ENCODE results near the gene SPNS2.

SPNS2 gene

DNA sequence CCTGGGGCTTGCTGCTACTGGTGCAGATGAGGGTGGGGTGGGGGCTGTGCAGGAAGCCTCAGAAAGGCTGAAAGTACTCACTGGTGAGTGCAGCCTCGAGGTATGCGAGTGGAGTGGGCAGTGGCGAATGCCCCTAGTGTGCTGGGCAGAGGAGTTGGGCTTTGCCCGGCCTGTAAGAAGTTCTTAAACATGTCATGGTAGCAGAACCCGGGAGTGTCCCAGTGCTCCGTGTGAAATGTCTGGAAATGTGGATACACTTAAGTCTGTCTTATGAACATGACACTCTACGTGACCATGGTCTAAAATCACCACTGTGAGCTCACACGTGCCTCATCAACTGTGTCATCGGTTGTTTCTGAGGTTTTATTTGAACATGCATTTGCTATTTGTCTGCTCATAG, 87.4 kb downstream of the SPNS2 start:
- no peak for DNase-seq (ENCODE audit: low read depth)
- TF ChIP-seq, protein P1, sequence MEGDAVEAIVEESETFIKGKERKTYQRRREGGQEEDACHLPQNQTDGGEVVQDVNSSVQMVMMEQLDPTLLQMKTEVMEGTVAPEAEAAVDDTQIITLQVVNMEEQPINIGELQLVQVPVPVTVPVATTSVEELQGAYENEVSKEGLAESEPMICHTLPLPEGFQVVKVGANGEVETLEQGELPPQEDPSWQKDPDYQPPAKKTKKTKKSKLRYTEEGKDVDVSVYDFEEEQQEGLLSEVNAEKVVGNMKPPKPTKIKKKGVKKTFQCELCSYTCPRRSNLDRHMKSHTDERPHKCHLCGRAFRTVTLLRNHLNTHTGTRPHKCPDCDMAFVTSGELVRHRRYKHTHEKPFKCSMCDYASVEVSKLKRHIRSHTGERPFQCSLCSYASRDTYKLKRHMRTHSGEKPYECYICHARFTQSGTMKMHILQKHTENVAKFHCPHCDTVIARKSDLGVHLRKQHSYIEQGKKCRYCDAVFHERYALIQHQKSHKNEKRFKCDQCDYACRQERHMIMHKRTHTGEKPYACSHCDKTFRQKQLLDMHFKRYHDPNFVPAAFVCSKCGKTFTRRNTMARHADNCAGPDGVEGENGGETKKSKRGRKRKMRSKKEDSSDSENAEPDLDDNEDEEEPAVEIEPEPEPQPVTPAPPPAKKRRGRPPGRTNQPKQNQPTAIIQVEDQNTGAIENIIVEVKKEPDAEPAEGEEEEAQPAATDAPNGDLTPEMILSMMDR (conservative IDR thresholded peaks at IDR 0.05; ENCODE audit: low read depth, low read length), result no peak
- H3K4me3 ChIP-seq (ENCODE audit: low read length), result no peak overlapping the region

DNA sequence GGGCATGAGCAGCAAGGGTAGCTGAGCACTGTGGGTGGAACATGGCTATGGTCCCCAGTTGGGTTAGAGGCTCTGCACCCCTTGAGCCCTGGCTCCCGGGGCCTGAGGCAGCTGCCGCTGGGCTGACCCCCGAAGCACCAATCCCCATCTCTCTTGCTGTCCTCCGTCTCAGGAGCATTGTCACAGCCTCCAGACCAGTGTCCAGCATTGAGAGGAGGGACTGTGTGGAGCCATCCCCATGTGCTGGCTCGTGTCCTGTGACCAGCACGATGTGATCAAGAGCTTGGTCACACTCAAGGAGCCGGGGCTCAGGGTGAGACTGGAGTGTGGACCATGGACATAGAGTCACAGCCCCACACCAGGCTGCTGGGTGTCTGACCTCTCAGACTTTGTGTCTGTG, 88.5 kb downstream of the SPNS2 start:
- DNase-seq (ENCODE audit: low read depth), result no peak
- H3K4me3 ChIP-seq (ENCODE audit: low read length), result no peak overlapping the region
- TF ChIP-seq, protein P1 (conservative IDR thresholded peaks at IDR 0.05; ENCODE audit: low read depth, low read length), result no peak

DNA sequence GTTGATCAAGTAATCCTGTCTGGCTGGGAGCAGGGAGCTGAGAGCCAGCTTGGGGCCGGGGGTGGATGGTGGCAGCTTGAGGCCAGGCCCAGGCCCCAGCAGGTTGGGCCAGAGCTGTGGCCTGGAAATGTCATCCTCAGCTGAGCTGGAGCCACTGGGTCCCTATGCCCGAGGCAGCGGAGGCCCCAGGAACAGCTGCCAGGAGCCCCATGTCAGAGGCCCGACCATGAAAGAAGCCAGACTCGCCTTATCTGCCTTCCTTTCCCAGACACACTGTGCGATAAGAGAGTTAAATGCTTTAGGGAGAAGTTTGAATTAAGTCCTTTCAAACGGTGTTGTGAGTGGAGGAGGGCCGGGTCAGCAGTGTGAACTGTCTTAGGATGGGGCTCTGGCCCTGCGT, 89.1 kb downstream of the SPNS2 start:
- no peak overlapping the region for H3K4me3 ChIP-seq (ENCODE audit: low read length)
- TF ChIP-seq, protein P1 (conservative IDR thresholded peaks at IDR 0.05; ENCODE audit: low read depth, low read length), result no peak
- DNase-seq (ENCODE audit: low read depth), result no peak

DNA sequence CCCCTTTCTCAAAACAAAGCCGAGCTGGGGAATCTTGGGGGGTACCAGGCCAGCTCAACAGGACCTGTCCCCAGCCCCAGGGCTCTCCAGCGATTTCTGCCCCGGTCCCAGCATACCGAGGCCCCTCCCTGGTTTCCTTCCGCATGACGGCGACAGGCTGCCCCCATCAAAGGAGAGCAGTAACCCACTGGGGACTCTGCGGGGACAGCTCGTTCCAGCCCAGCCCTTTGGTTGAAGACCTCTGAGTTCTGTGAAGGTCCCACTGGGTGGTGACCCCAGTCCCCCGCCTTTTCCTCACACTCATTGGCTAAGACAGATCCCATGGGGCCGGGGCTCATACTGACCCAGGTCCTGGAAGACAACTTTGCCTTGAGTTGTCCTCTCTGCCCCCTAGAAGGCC, 89.7 kb downstream of the SPNS2 start:
- no peak for DNase-seq (ENCODE audit: low read depth)
- TF ChIP-seq, protein P1 (conservative IDR thresholded peaks at IDR 0.05; ENCODE audit: low read depth, low read length), result no peak
- no peak overlapping the region for H3K4me3 ChIP-seq (ENCODE audit: low read length)
